Measurements from ENCODE around the gene SECISBP2. TPM values are rescaled to one million over a fixed set of nuclear protein-coding genes. Genes with fewer than 3 reads are reported as not detected.

The SECISBP2 gene
- total RNA-seq, 1 donor from 2014 or later: 25.5 TPM

DNA sequence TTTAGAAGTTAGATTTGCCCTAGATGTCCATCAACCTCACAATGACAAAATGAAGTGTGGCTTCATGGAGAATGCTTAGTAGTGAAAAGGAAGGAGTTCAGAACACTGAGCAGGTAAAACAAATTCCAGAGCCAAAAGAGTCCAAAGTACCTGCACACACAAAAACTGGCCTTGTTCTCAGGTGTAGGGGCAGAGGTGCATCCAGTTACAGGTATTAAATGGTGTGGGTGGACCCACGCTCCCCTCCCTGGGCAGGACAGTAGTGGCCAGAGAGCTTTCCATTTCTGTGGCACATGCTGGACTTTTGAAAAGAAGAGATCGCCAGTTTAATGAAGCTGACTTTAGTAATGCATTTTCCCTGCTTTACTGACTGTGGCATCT lies 47.2 kb downstream of the SECISBP2 start:
- TF ChIP-seq, protein P1, sequence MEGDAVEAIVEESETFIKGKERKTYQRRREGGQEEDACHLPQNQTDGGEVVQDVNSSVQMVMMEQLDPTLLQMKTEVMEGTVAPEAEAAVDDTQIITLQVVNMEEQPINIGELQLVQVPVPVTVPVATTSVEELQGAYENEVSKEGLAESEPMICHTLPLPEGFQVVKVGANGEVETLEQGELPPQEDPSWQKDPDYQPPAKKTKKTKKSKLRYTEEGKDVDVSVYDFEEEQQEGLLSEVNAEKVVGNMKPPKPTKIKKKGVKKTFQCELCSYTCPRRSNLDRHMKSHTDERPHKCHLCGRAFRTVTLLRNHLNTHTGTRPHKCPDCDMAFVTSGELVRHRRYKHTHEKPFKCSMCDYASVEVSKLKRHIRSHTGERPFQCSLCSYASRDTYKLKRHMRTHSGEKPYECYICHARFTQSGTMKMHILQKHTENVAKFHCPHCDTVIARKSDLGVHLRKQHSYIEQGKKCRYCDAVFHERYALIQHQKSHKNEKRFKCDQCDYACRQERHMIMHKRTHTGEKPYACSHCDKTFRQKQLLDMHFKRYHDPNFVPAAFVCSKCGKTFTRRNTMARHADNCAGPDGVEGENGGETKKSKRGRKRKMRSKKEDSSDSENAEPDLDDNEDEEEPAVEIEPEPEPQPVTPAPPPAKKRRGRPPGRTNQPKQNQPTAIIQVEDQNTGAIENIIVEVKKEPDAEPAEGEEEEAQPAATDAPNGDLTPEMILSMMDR (IDR thresholded peaks at IDR 0.05; ENCODE audit: insufficient read depth, low read length, severe bottlenecking): no peak
- Histone ChIP-seq H3K4me3 (ENCODE audit: low read depth, low read length) (no peak overlapping the region), H3K36me3 (ENCODE audit: control insufficient read depth, insufficient read depth, low read length) (peaks cover 6% of the 10 kb centered on the region), H3K27me3 (ENCODE audit: control insufficient read depth, insufficient read depth, low read length) (no peaks in the 10 kb centered on the region)
- FAIRE-seq: no peak
- DNase-seq (ENCODE audit: low read depth): no peak

- no peak for FAIRE-seq
- DNase-seq (ENCODE audit: low read depth): no peak
- Histone ChIP-seq H3K4me3 (ENCODE audit: low read depth, low read length) (no peak overlapping the region), H3K27me3 (ENCODE audit: control insufficient read depth, insufficient read depth, low read length) (no peaks in the 10 kb centered on the region), H3K36me3 (ENCODE audit: control insufficient read depth, insufficient read depth, low read length) (peaks cover 2% of the 10 kb centered on the region)
- TF ChIP-seq, protein P1 (IDR thresholded peaks at IDR 0.05; ENCODE audit: insufficient read depth, low read length, severe bottlenecking): no peak
These were observed 48.4 kb downstream of the SECISBP2 start for GRCh38 chr9:89366711-89367110.

DNA sequence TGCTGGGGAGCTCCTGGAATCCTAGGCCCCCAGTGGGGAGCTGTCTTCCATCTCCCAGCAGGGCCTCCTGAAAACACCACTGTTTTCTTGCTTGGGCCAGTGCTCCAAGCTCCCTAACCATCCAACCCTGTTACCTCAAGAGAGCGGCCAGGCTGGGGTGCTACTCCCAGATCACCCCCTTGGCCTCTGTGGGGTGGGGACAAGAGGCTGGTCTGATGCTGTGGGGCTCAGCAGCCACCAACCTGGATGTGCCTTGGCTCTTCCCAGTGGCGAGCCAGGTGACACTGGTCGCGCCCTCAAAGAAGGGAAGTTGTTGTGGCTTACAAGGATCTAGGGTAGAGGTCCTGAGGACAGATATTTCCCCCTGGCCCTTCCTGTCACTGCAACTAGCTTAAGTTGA lies 49.0 kb downstream of the SECISBP2 start:
- no peaks in the 10 kb centered on the region for H3K36me3 ChIP-seq (ENCODE audit: control insufficient read depth, insufficient read depth, low read length)
- DNase-seq (ENCODE audit: low read depth) (no peak), FAIRE-seq (no peak)
- H3K4me3 ChIP-seq (ENCODE audit: low read depth, low read length): no peak overlapping the region
- TF ChIP-seq, protein P1 (IDR thresholded peaks at IDR 0.05; ENCODE audit: insufficient read depth, low read length, severe bottlenecking): no peak
- no peaks in the 10 kb centered on the region for H3K27me3 ChIP-seq (ENCODE audit: control insufficient read depth, insufficient read depth, low read length)

GRCh38 chr9:89367726-89368437 lies 49.6 kb downstream of the SECISBP2 start:
- FAIRE-seq (no peak), DNase-seq (ENCODE audit: low read depth) (no peak)
- TF ChIP-seq, protein P1 (IDR thresholded peaks at IDR 0.05; ENCODE audit: insufficient read depth, low read length, severe bottlenecking): no peak
- no peak overlapping the region for H3K4me3 ChIP-seq (ENCODE audit: low read depth, low read length)
- no peaks in the 10 kb centered on the region for H3K27me3 ChIP-seq (ENCODE audit: control insufficient read depth, insufficient read depth, low read length)
- no peaks in the 10 kb centered on the region for H3K36me3 ChIP-seq (ENCODE audit: control insufficient read depth, insufficient read depth, low read length)

DNA sequence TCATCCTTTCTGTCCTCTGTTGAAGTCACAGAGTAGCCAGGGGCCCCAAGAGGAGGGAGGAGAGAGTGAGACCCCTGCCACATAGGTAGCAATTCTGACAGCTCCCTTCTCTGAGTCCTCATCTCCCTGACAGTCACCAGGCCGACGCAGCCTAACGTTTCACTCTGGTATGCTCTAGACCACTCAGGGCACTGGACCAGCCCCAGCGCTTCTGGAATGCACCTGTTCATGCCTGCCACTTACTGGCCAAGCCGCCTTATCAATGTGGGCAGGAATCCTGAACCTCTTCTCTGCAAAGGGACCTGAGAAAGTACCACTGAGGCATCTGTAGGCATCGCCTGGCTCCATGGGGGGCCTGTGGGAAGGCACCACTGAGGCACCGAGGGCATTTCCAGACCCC lies 50.2 kb downstream of the SECISBP2 start:
- Histone ChIP-seq H3K27me3 (ENCODE audit: control insufficient read depth, insufficient read depth, low read length) (no peaks in the 10 kb centered on the region), H3K4me3 (ENCODE audit: low read depth, low read length) (no peak overlapping the region), H3K36me3 (ENCODE audit: control insufficient read depth, insufficient read depth, low read length) (no peaks in the 10 kb centered on the region)
- FAIRE-seq (no peak), DNase-seq (ENCODE audit: low read depth) (no peak)
- TF ChIP-seq, protein P1 (IDR thresholded peaks at IDR 0.05; ENCODE audit: insufficient read depth, low read length, severe bottlenecking): no peak

DNA sequence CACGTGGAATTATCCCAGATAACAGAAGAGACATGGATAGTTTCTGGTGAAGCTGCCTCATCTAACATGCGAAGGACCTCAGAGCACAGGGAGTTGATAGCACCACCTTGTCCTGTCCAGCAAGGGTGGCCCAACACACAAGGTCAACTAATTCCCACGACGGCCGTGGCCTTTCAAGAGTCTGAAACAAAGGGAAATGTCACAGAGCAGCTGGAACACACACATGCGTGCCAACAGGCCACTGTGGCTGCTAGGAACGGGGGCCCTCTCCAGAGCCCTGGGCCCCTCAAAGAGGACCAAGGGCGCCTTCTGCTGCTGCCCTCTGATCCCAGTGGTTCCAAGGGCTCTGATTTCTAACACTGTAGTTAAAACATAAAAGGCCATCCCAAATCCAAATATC lies 50.7 kb downstream of the SECISBP2 start:
- Histone ChIP-seq H3K27me3 (ENCODE audit: control insufficient read depth, insufficient read depth, low read length) (no peaks in the 10 kb centered on the region), H3K4me3 (ENCODE audit: low read depth, low read length) (no peak overlapping the region), H3K36me3 (ENCODE audit: control insufficient read depth, insufficient read depth, low read length) (no peaks in the 10 kb centered on the region)
- TF ChIP-seq, protein P1 (IDR thresholded peaks at IDR 0.05; ENCODE audit: insufficient read depth, low read length, severe bottlenecking): no peak
- FAIRE-seq (no peak), DNase-seq (ENCODE audit: low read depth) (no peak)
